ENCODE data around the gene ALOX15B. TPM values are rescaled to one million over a fixed set of nuclear protein-coding genes. Genes with fewer than 3 reads are reported as not detected.
"Not testable (repeated sequence)": the region's sequence is repeated elsewhere in the genome, so short reads cannot be mapped to it uniquely, and the experiment has no call there.

ALOX15B gene
- total RNA-seq, 1 donor from 2014 or later: not detected

GRCh38 chr17:8052256-8053252, 13.7 kb downstream of the ALOX15B start:
- Mint-ChIP-seq H3K27ac (no peak overlapping the region), H3K36me3 (ENCODE audit: low read depth) (no peaks in the 10 kb centered on the region), H3K4me3 (ENCODE audit: low read depth) (no peak overlapping the region), H3K9me3 (no peaks in the 10 kb centered on the region), H3K27me3 (ENCODE audit: low read depth) (peaks cover 9% of the 10 kb centered on the region), H3K4me1 (ENCODE audit: low read depth) (peaks cover 14% of the 10 kb centered on the region)
- intact Hi-C loops (cut with micrococcal nuclease): loop anchor here (10.0 kb wide), 1 partner anchor 198 kb away; the partner anchor contains the start of genes CYB5D1, NAA38 and TMEM88
- no peak for DNase-seq (ENCODE audit: low spot score)

GRCh38 chr17:8053600-8053999, 14.7 kb downstream of the ALOX15B start:
- Mint-ChIP-seq H3K27me3 (ENCODE audit: low read depth) (peaks cover 13% of the 10 kb centered on the region), H3K9me3 (no peaks in the 10 kb centered on the region), H3K4me1 (ENCODE audit: low read depth) (peaks cover 14% of the 10 kb centered on the region), H3K27ac (no peak overlapping the region), H3K36me3 (ENCODE audit: low read depth) (no peaks in the 10 kb centered on the region), H3K4me3 (ENCODE audit: low read depth) (no peak overlapping the region)
- intact Hi-C loops (cut with micrococcal nuclease): loop anchor here (10.0 kb wide), 1 partner anchor 199 kb away; the partner anchor contains the start of genes CYB5D1, NAA38 and TMEM88
- no peak for DNase-seq (ENCODE audit: low spot score)

GRCh38 chr17:8055851-8056231, 17.0 kb downstream of the ALOX15B start:
- Mint-ChIP-seq H3K36me3 (ENCODE audit: low read depth) (no peaks in the 10 kb centered on the region), H3K4me3 (ENCODE audit: low read depth) (no peak overlapping the region), H3K27me3 (ENCODE audit: low read depth) (peaks cover 30% of the 10 kb centered on the region), H3K4me1 (ENCODE audit: low read depth) (peaks cover 23% of the 10 kb centered on the region), H3K9me3 (no peaks in the 10 kb centered on the region), H3K27ac (peak overlapping the region; percentile 2)
- intact Hi-C loops (cut with micrococcal nuclease): loop anchor here (2.0 to 10.0 kb wide), 4 partner anchors 17 to 619 kb away; partner anchors contain the start of genes CYB5D1, FGF11, NAA38 and TMEM102
- no peak for DNase-seq (ENCODE audit: low spot score)

- H3K4me1 Mint-ChIP-seq (ENCODE audit: low read depth): peaks cover 23% of the 10 kb centered on the region
- H3K4me3 Mint-ChIP-seq (ENCODE audit: low read depth): no peak overlapping the region
- intact Hi-C loops (cut with micrococcal nuclease): loop anchor here (2.0 to 10.0 kb wide), 4 partner anchors 16 to 619 kb away; partner anchors contain the start of genes CYB5D1, FGF11, NAA38 and TMEM102
- no peaks in the 10 kb centered on the region for H3K36me3 Mint-ChIP-seq (ENCODE audit: low read depth)
- peak; percentile 37 for DNase-seq (ENCODE audit: low spot score)
- no peaks in the 10 kb centered on the region for H3K9me3 Mint-ChIP-seq
- H3K27me3 Mint-ChIP-seq (ENCODE audit: low read depth): peaks cover 35% of the 10 kb centered on the region
- H3K27ac Mint-ChIP-seq: no peak overlapping the region
Observed at GRCh38 chr17:8056232-8056975, 17.5 kb downstream of the ALOX15B start.

GRCh38 chr17:8056976-8057625, 18.2 kb downstream of the ALOX15B start:
- no peak overlapping the region for H3K4me3 Mint-ChIP-seq (ENCODE audit: low read depth)
- no peaks in the 10 kb centered on the region for H3K9me3 Mint-ChIP-seq
- no peaks in the 10 kb centered on the region for H3K36me3 Mint-ChIP-seq (ENCODE audit: low read depth)
- intact Hi-C loops (cut with micrococcal nuclease): loop anchor here (1.0 to 10.0 kb wide), 5 partner anchors 16 to 620 kb away; partner anchors contain the start of genes CYB5D1, FGF11, NAA38 and TMEM102
- H3K27ac Mint-ChIP-seq: no peak overlapping the region
- H3K4me1 Mint-ChIP-seq (ENCODE audit: low read depth): peaks cover 23% of the 10 kb centered on the region
- DNase-seq (ENCODE audit: low spot score): no peak
- H3K27me3 Mint-ChIP-seq (ENCODE audit: low read depth): peaks cover 42% of the 10 kb centered on the region

GRCh38 chr17:8057691-8058114, 18.8 kb downstream of the ALOX15B start:
- H3K36me3 Mint-ChIP-seq (ENCODE audit: low read depth): no peaks in the 10 kb centered on the region

GRCh38 chr17:8059131-8059530, 20.3 kb downstream of the ALOX15B start:
- Mint-ChIP-seq H3K4me3 (ENCODE audit: low read depth) (no peak overlapping the region), H3K27ac (no peak overlapping the region), H3K4me1 (ENCODE audit: low read depth) (peaks cover 27% of the 10 kb centered on the region), H3K36me3 (ENCODE audit: low read depth) (no peaks in the 10 kb centered on the region), H3K9me3 (no peaks in the 10 kb centered on the region), H3K27me3 (ENCODE audit: low read depth) (peaks cover 57% of the 10 kb centered on the region)
- DNase-seq (ENCODE audit: low spot score): no peak
- intact Hi-C loops (cut with micrococcal nuclease): loop anchor here (5.0 to 10.0 kb wide), 3 partner anchors 147 to 622 kb away; partner anchors contain the start of genes CYB5D1, FGF11, NAA38 and TMEM102

More at GRCh38 chr17:8057691-8058114, 18.8 kb downstream of the ALOX15B start:
- no peak overlapping the region for H3K4me3 Mint-ChIP-seq (ENCODE audit: low read depth)
- intact Hi-C loops (cut with micrococcal nuclease): loop anchor here (1.0 to 10.0 kb wide), 5 partner anchors 15 to 620 kb away; partner anchors contain the start of genes CYB5D1, FGF11, NAA38 and TMEM102
- H3K27ac Mint-ChIP-seq: no peak overlapping the region
- H3K9me3 Mint-ChIP-seq: no peaks in the 10 kb centered on the region
- H3K4me1 Mint-ChIP-seq (ENCODE audit: low read depth): peaks cover 26% of the 10 kb centered on the region
- peak; percentile 30 for DNase-seq (ENCODE audit: low spot score)
- peaks cover 47% of the 10 kb centered on the region for H3K27me3 Mint-ChIP-seq (ENCODE audit: low read depth)

- Mint-ChIP-seq H3K36me3 (ENCODE audit: low read depth) (no peaks in the 10 kb centered on the region), H3K4me3 (ENCODE audit: low read depth) (no peak overlapping the region), H3K9me3 (no peaks in the 10 kb centered on the region), H3K4me1 (ENCODE audit: low read depth) (peaks cover 27% of the 10 kb centered on the region), H3K27me3 (ENCODE audit: low read depth) (peaks cover 61% of the 10 kb centered on the region), H3K27ac (no peak overlapping the region)
- intact Hi-C loops (cut with micrococcal nuclease): loop anchor here (10.0 kb wide), 1 partner anchor 55 kb away; the partner anchor contains the start of gene ALOXE3
- peak; percentile 48 for DNase-seq (ENCODE audit: low spot score)
Observed at GRCh38 chr17:8060274-8060673, 21.4 kb downstream of the ALOX15B start.

- H3K27me3 Mint-ChIP-seq (ENCODE audit: low read depth): peaks cover 58% of the 10 kb centered on the region
- H3K4me3 Mint-ChIP-seq (ENCODE audit: low read depth); DNase-seq (ENCODE audit: low spot score); H3K36me3 Mint-ChIP-seq (ENCODE audit: low read depth); H3K27ac Mint-ChIP-seq; H3K9me3 Mint-ChIP-seq: not testable (repeated sequence)
- intact Hi-C loops (cut with micrococcal nuclease): loop anchor here (10.0 kb wide), 1 partner anchor 53 kb away; the partner anchor contains the start of gene ALOXE3
- peaks cover 14% of the 10 kb centered on the region for H3K4me1 Mint-ChIP-seq (ENCODE audit: low read depth)
Observed at GRCh38 chr17:8061851-8062250, 23.0 kb downstream of the ALOX15B start.

- H3K27me3 Mint-ChIP-seq (ENCODE audit: low read depth): peaks cover 53% of the 10 kb centered on the region
- no peaks in the 10 kb centered on the region for H3K9me3 Mint-ChIP-seq
- H3K4me3 Mint-ChIP-seq (ENCODE audit: low read depth): no peak overlapping the region
- no peak for DNase-seq (ENCODE audit: low spot score)
- peaks cover 13% of the 10 kb centered on the region for H3K4me1 Mint-ChIP-seq (ENCODE audit: low read depth)
- intact Hi-C loops (cut with micrococcal nuclease): loop anchor here (10.0 kb wide), 1 partner anchor 52 kb away; the partner anchor contains the start of gene ALOXE3
- H3K27ac Mint-ChIP-seq: no peak overlapping the region
- no peaks in the 10 kb centered on the region for H3K36me3 Mint-ChIP-seq (ENCODE audit: low read depth)
Observed at GRCh38 chr17:8062435-8062806, 23.6 kb downstream of the ALOX15B start.

GRCh38 chr17:8062807-8063483, 24.1 kb downstream of the ALOX15B start:
- Mint-ChIP-seq H3K4me3 (ENCODE audit: low read depth) (no peak overlapping the region), H3K4me1 (ENCODE audit: low read depth) (peaks cover 13% of the 10 kb centered on the region), H3K9me3 (no peaks in the 10 kb centered on the region), H3K36me3 (ENCODE audit: low read depth) (no peaks in the 10 kb centered on the region), H3K27ac (no peak overlapping the region), H3K27me3 (ENCODE audit: low read depth) (peaks cover 50% of the 10 kb centered on the region)
- DNase-seq (ENCODE audit: low spot score): no peak
- intact Hi-C loops (cut with micrococcal nuclease): loop anchor here (10.0 kb wide), 1 partner anchor 52 kb away; the partner anchor contains the start of gene ALOXE3

All from activated T-helper 2 cell treated with anti-CD3 and anti-CD28 coated beads, Interferon-gamma antibody, Interleukin-2, Interleukin-4, amounts not matched to agents 10 μg/mL and 5 μg/mL and 100 μg/mL, durations not matched to agents 14 hours and 24 hours and 36 hours (primary cell).